GM12801 (cell line): ENCODE measurements around the gene POU3F3.

ENCODE experiments used
- CTCF ChIP-seq: IDR thresholded peaks from one replicate; pipeline ENCODE4 v1.5.1; 2011; ENCODE audit warnings: control low read depth; ENCODE audit not compliant: insufficient read length; ENCODE audit errors: extremely low read depth

The POU3F3 gene

GRCh38 chr2:104849101-104849500 is 4.8 kb upstream of the POU3F3 start:
- TF ChIP-seq CTCF: no peak

GRCh38 chr2:104849618-104850141 is 4.2 kb upstream of the POU3F3 start:
- no peak for TF ChIP-seq CTCF

- TF ChIP-seq CTCF: no peak
These were observed 3.3 kb upstream of the POU3F3 start for GRCh38 chr2:104850361-104851290.

GRCh38 chr2:104851291-104852089 is 2.4 kb upstream of the POU3F3 start:
- TF ChIP-seq CTCF: no peak

- no peak for TF ChIP-seq CTCF
These were observed 1.7 kb upstream of the POU3F3 start for GRCh38 chr2:104852090-104852666.

- no peak for TF ChIP-seq CTCF
These were observed 744 bp downstream of the POU3F3 start for GRCh38 chr2:104854498-104855220.
